Activated CD8-positive, alpha-beta T cell treated with anti-CD3 and anti-CD28 coated beads, Interleukin-2, amount 10 ng/mL, durations not matched to agents 7 days and 5 days (primary cell): ENCODE data around the gene TRPV5. TPM values are rescaled to one million over a fixed set of nuclear protein-coding genes. Genes with fewer than 3 reads are reported as not detected.

Experiments
- ATAC-seq: fragments of 150-1000 bp; cut with Tn5 transposase; one replicate; pipeline ENCODE4 v1.10.0; 2021; ENCODE audit warnings: moderate library complexity
- CTCF ChIA-PET: fragments of 350-600 bp; sonication (Branson Sonifier 250); formaldehyde crosslinking; loops from one replicate; lab custom pipeline; 2021; ENCODE audit warnings: antibody characterized with exemption; lab: Charles Lee
- POLR2A ChIA-PET: fragments of 350-600 bp; sonication (Branson Sonifier 250); formaldehyde crosslinking; loops from one replicate; lab custom pipeline; 2021; ENCODE audit warnings: antibody characterized with exemption; lab: Charles Lee
- DNase-seq: peaks from one replicate; pipeline ENCODE4 v3.0.0-alpha.2; 2020
- H3K27ac Mint-ChIP-seq: one replicate; pipeline ENCODE4 v1.8.0; 2021; ENCODE audit warnings: mild to moderate bottlenecking, mixed read lengths
- H3K27me3 Mint-ChIP-seq: one replicate; pipeline ENCODE4 v1.8.0; 2021; ENCODE audit warnings: low read depth, mixed read lengths
- H3K36me3 Mint-ChIP-seq: one replicate; pipeline ENCODE4 v1.8.0; 2021; ENCODE audit warnings: low read depth, mixed read lengths
- H3K4me1 Mint-ChIP-seq: one replicate; pipeline ENCODE4 v1.8.0; 2021; ENCODE audit warnings: low read depth, mixed read lengths
- H3K4me3 Mint-ChIP-seq: one replicate; pipeline ENCODE4 v1.8.0; 2021; ENCODE audit warnings: mild to moderate bottlenecking, mixed read lengths
- H3K9me3 Mint-ChIP-seq: one replicate; pipeline ENCODE4 v1.8.0; 2022; ENCODE audit warnings: mixed read lengths; ENCODE audit not compliant: insufficient read depth
- total RNA-seq, 2 experiments: library from RNA; stranded (reverse); gene quantifications; one replicate each; pipeline ENCODE4 v1.2.3, GENCODE V29; 2021

The TRPV5 gene
- total RNA-seq, 2 experiments from 2014 or later, result not detected

GRCh38 chr7:142917447-142917846 is 16.1 kb downstream of the TRPV5 start:
- CTCF ChIA-PET, result no interaction called here
- no peak for DNase-seq
- Mint-ChIP-seq H3K36me3 (no peaks in the 10 kb centered on the region), H3K27me3 (peaks cover 13% of the 10 kb centered on the region), H3K27ac (no peak overlapping the region), H3K4me3 (no peak overlapping the region), H3K9me3 (no peaks in the 10 kb centered on the region), H3K4me1 (no peaks in the 10 kb centered on the region)
- POLR2A ChIA-PET, result no interaction called here
- no peak for ATAC-seq

GRCh38 chr7:142916508-142916907 is 17.0 kb downstream of the TRPV5 start:
- H3K4me3 Mint-ChIP-seq, result no peak overlapping the region
- CTCF ChIA-PET, result interaction anchor here (1.0 to 1.1 kb wide), 2 partner anchors 9 to 36 kb away, joined by 3 to 4 read pairs; no protein-coding TSS in a partner anchor
- no peaks in the 10 kb centered on the region for H3K4me1 Mint-ChIP-seq
- H3K27me3 Mint-ChIP-seq, result peaks cover 14% of the 10 kb centered on the region
- H3K27ac Mint-ChIP-seq, result no peak overlapping the region
- POLR2A ChIA-PET, result no interaction called here
- no peak for ATAC-seq
- H3K9me3 Mint-ChIP-seq, result no peaks in the 10 kb centered on the region
- no peaks in the 10 kb centered on the region for H3K36me3 Mint-ChIP-seq
- no peak for DNase-seq

- no peaks in the 10 kb centered on the region for H3K4me1 Mint-ChIP-seq
- ChIA-PET CTCF (interaction anchor here (0.9 kb wide), 1 partner anchor 55 kb away, joined by 3 read pairs; no protein-coding TSS in a partner anchor), POLR2A (no interaction called here)
- peaks cover 18% of the 10 kb centered on the region for H3K27me3 Mint-ChIP-seq
- no peak overlapping the region for H3K27ac Mint-ChIP-seq
- H3K36me3 Mint-ChIP-seq, result no peaks in the 10 kb centered on the region
- H3K9me3 Mint-ChIP-seq, result no peaks in the 10 kb centered on the region
- ATAC-seq (no peak), DNase-seq (no peak)
- H3K4me3 Mint-ChIP-seq, result no peak overlapping the region
Observed at GRCh38 chr7:142915315-142915714, 18.2 kb downstream of the TRPV5 start.

GRCh38 chr7:142914121-142914520 is 19.4 kb downstream of the TRPV5 start:
- ChIA-PET POLR2A (no interaction called here), CTCF (interaction anchor here (1.5 kb wide), 1 partner anchor 41 kb away, joined by 3 read pairs; no protein-coding TSS in a partner anchor)
- Mint-ChIP-seq H3K4me3 (no peak overlapping the region), H3K27ac (no peak overlapping the region), H3K27me3 (peaks cover 20% of the 10 kb centered on the region), H3K4me1 (no peaks in the 10 kb centered on the region), H3K9me3 (no peaks in the 10 kb centered on the region), H3K36me3 (no peaks in the 10 kb centered on the region)
- ATAC-seq (no peak), DNase-seq (no peak)

GRCh38 chr7:142913566-142913965 is 20.0 kb downstream of the TRPV5 start:
- Mint-ChIP-seq H3K36me3 (no peaks in the 10 kb centered on the region), H3K27me3 (peaks cover 17% of the 10 kb centered on the region), H3K9me3 (no peaks in the 10 kb centered on the region), H3K4me1 (no peaks in the 10 kb centered on the region), H3K27ac (no peak overlapping the region), H3K4me3 (no peak overlapping the region)
- ChIA-PET POLR2A (no interaction called here), CTCF (interaction anchor here (1.5 kb wide), 1 partner anchor 41 kb away, joined by 3 read pairs; no protein-coding TSS in a partner anchor)
- no peak for DNase-seq
- ATAC-seq, result no peak

- POLR2A ChIA-PET, result no interaction called here
- no peak for DNase-seq
Observed at GRCh38 chr7:142913051-142913450, 20.5 kb downstream of the TRPV5 start.

GRCh38 chr7:142910481-142910880 is 23.1 kb downstream of the TRPV5 start:
- no peaks in the 10 kb centered on the region for H3K36me3 Mint-ChIP-seq
- CTCF ChIA-PET, result interaction anchor here (0.9 to 1.1 kb wide), 3 partner anchors 92 to 305 kb away, joined by 3 to 4 read pairs (median 3); no protein-coding TSS in a partner anchor
- DNase-seq, result no peak
- POLR2A ChIA-PET, result no interaction called here
- no peak for ATAC-seq
- peaks cover 16% of the 10 kb centered on the region for H3K27me3 Mint-ChIP-seq
- H3K9me3 Mint-ChIP-seq, result no peaks in the 10 kb centered on the region
- H3K4me1 Mint-ChIP-seq, result no peaks in the 10 kb centered on the region
- no peak overlapping the region for H3K4me3 Mint-ChIP-seq
- H3K27ac Mint-ChIP-seq, result no peak overlapping the region

More at GRCh38 chr7:142913051-142913450, 20.5 kb downstream of the TRPV5 start:
- peaks cover 12% of the 10 kb centered on the region for H3K27me3 Mint-ChIP-seq
- H3K9me3 Mint-ChIP-seq, result no peaks in the 10 kb centered on the region
- H3K36me3 Mint-ChIP-seq, result no peaks in the 10 kb centered on the region
- no peak for ATAC-seq
- H3K4me1 Mint-ChIP-seq, result no peaks in the 10 kb centered on the region
- CTCF ChIA-PET, result interaction anchor here (1.5 kb wide), 1 partner anchor 40 kb away, joined by 3 read pairs; no protein-coding TSS in a partner anchor
- H3K27ac Mint-ChIP-seq, result no peak overlapping the region
- no peak overlapping the region for H3K4me3 Mint-ChIP-seq

- ATAC-seq, result no peak
- H3K36me3 Mint-ChIP-seq, result no peaks in the 10 kb centered on the region
- peaks cover 16% of the 10 kb centered on the region for H3K27me3 Mint-ChIP-seq
- no peak for DNase-seq
- no peak overlapping the region for H3K27ac Mint-ChIP-seq
- POLR2A ChIA-PET, result no interaction called here
- no peaks in the 10 kb centered on the region for H3K4me1 Mint-ChIP-seq
- CTCF ChIA-PET, result interaction anchor here (0.8 to 1.1 kb wide), 4 partner anchors 30 to 305 kb away, joined by 3 to 4 read pairs (median 3); no protein-coding TSS in a partner anchor
- H3K9me3 Mint-ChIP-seq, result no peaks in the 10 kb centered on the region
- H3K4me3 Mint-ChIP-seq, result no peak overlapping the region
Observed at GRCh38 chr7:142910031-142910433, 23.5 kb downstream of the TRPV5 start.

- Mint-ChIP-seq H3K36me3 (no peaks in the 10 kb centered on the region), H3K27me3 (peaks cover 16% of the 10 kb centered on the region), H3K4me3 (no peak overlapping the region), H3K4me1 (no peaks in the 10 kb centered on the region), H3K27ac (no peak overlapping the region), H3K9me3 (no peaks in the 10 kb centered on the region)
- no peak for DNase-seq
- ChIA-PET POLR2A (interaction anchor here (0.8 kb wide), 1 partner anchor 22 kb away, joined by 3 read pairs; no protein-coding TSS in a partner anchor), CTCF (interaction anchor here (0.8 to 1.1 kb wide), 4 partner anchors 29 to 306 kb away, joined by 3 to 4 read pairs (median 3); no protein-coding TSS in a partner anchor)
- no peak for ATAC-seq
Observed at GRCh38 chr7:142908921-142909890, 24.3 kb downstream of the TRPV5 start.

- POLR2A ChIA-PET, result no interaction called here
- H3K4me3 Mint-ChIP-seq, result no peak overlapping the region
- no peaks in the 10 kb centered on the region for H3K9me3 Mint-ChIP-seq
- no peak for ATAC-seq
- H3K4me1 Mint-ChIP-seq, result no peaks in the 10 kb centered on the region
- peaks cover 14% of the 10 kb centered on the region for H3K27me3 Mint-ChIP-seq
- no peak for DNase-seq
- H3K36me3 Mint-ChIP-seq, result no peaks in the 10 kb centered on the region
- no peak overlapping the region for H3K27ac Mint-ChIP-seq
- CTCF ChIA-PET, result no interaction called here
Observed at GRCh38 chr7:142908290-142908689, 25.3 kb downstream of the TRPV5 start.

GRCh38 chr7:142906643-142907042 is 26.9 kb downstream of the TRPV5 start:
- Mint-ChIP-seq H3K4me1 (no peaks in the 10 kb centered on the region), H3K4me3 (no peak overlapping the region), H3K27ac (no peak overlapping the region), H3K9me3 (no peaks in the 10 kb centered on the region), H3K27me3 (peaks cover 23% of the 10 kb centered on the region), H3K36me3 (no peaks in the 10 kb centered on the region)
- ChIA-PET POLR2A (no interaction called here), CTCF (no interaction called here)
- ATAC-seq, result no peak
- DNase-seq, result no peak

GRCh38 chr7:142905759-142906158 is 27.8 kb downstream of the TRPV5 start:
- H3K27ac Mint-ChIP-seq, result no peak overlapping the region
- no peak overlapping the region for H3K4me3 Mint-ChIP-seq
- H3K9me3 Mint-ChIP-seq, result no peaks in the 10 kb centered on the region
- H3K4me1 Mint-ChIP-seq, result no peaks in the 10 kb centered on the region
- ChIA-PET POLR2A (no interaction called here), CTCF (no interaction called here)
- peaks cover 23% of the 10 kb centered on the region for H3K27me3 Mint-ChIP-seq
- H3K36me3 Mint-ChIP-seq, result no peaks in the 10 kb centered on the region
- no peak for DNase-seq
- no peak for ATAC-seq
